Lower leg skin (tissue), 4 donors: ENCODE results near the gene TM4SF18. TPM values are rescaled to one million over a fixed set of nuclear protein-coding genes. Genes with fewer than 3 reads are reported as not detected.
A peak's percentile ranks its signal among the peaks of the same experiment; 100 is the strongest.

Source experiments
- DNase-seq, 2 donors: peaks; one replicate each; pipeline ENCODE4 v3.0.0-alpha.2; 2019; ENCODE audit warnings: low spot score in 2 of 2
- H3K4me3 ChIP-seq: fragments of 200-600 bp; sonication (generic); 2 replicates; pipeline ENCODE4 v1.5.1; 2017; ENCODE audit warnings: mild to moderate bottlenecking, low read depth; ENCODE audit not compliant: poor library complexity, severe bottlenecking
- CTCF ChIP-seq, 3 donors: fragments of 450-650 bp; IDR thresholded peaks; one replicate each; pipeline ENCODE4 v1.5.1; 2016; ENCODE audit warnings: antibody characterized with exemption in 3 of 3, mild to moderate bottlenecking in 3 of 3, moderate library complexity in 2 of 3
- POLR2A ChIP-seq, 2 donors: fragments of 450-650 bp; IDR thresholded peaks; one replicate each; pipeline ENCODE4 v1.6.1; 2016 to 2017; ENCODE audit warnings: antibody characterized with exemption in 2 of 2, mild to moderate bottlenecking in 1 of 2, moderate library complexity in 1 of 2
- WGBS, 2 donors: methylation state at CpG; one replicate each; pipeline ENCODE4 v1.1.5; 2018; 5-methylcytosine and 5-hydroxymethylcytosine counted together
- intact Hi-C: fragments of 100-400 bp; cut with DNase I; formaldehyde crosslinking; loops from one replicate; pipeline ENCODE4 v1.15.0; 2023; ENCODE audit warnings: low total_unique reads
- total RNA-seq, 4 donors: library from RNA; depleted of rRNA; stranded (reverse); fragments of >200 nt; gene quantifications; one replicate each; pipeline ENCODE4 v1.1.0, GENCODE V29; 2016

TM4SF18 gene
- total RNA-seq, 4 donors from 2014 or later, result 1.3 to 4.9 (median 3.0) TPM

DNA sequence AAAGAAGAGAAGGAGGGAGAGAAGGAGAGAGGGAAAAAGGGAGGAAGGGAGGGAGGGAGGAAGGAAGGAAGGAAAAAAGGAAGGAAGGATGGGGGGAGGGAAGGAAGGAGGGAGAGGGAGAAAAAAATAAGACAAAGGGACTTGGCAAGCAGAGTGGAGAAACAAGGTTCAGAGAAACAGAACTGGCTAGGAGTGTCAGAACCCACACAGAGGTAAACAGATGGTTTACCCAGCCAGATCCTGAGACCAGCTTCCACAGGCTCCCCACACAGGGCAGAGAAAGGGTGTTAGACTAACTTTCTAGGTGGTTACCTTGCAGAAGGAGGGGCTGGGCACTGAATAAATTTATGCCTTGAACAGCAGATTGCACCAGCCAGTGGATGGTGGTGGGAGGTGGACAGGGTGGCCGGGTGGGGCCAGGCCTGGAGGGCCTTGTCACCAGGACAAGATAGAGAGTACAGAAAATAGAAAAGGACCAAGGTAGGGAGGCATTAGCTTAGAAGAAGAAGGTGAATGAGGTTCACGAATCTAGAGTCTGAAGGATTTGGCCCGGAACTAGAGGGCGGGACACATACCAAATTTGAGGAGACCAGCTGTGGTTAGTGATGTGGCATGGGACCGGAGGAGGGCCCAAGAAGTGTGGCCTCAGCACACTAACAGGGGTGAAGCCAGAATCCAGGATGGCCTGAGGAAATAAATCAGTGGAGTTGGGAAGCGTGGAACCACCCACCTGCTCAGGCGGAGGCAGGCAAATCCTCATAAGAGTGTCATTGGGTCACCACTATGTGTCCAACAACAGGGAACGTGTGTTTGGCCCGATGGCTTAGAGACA lies 45.3 kb upstream of the TM4SF18 start:
- TF ChIP-seq POLR2A (IDR thresholded peaks at IDR 0.05) (no peak), CTCF (IDR thresholded peaks at IDR 0.05) (no peak)
- 75 to 81% methylated on average over 9 of the region's 9 CpGs for WGBS, 2 donors
- H3K4me3 ChIP-seq, result no peak overlapping the region
- intact Hi-C loops, result no loop called here
- DNase-seq, result no peak

DNA sequence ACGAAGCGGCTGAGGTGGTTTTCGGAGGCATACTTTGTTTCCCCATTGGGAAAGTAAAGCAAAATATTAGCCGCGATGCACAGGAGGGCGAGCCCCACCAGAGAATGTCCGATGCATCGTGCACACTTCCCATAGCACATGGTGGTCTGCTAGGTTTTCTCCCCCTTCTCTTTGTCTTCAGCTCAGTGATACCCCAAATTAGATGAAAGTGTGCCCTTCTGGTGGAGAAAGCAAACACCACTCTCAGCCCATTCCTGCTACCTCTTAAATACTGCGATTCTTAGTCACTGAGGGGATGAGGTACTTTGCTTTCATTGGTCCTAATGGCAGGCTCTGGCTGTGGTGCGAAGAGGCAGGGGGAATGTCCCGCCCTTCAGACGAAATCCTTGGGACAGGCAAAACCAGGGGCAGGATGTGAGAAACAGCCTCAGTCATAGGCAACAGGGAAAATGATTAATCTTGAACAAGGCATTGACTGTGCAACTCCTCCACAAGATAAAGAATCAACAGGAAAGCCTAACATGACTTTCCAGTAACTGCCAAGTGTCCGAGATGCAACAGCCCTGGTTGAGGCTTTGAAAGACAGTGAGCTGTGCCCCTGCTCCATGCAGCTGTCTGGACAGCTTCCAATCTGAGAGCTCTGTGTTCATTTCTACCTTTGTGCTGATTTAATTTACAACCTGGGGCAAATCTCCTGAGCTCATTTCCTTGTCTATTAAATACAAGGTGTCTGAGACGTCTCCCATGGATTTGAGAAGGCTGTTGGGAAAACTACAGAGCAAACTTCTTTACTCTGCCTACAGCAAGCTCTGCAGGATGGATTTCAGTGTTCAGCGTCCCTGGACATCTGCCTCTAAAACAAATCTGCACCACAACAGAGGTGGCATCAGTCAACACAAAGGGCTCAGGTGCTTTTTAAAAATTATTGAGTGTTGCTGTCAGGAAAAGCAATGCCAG lies 44.2 kb upstream of the TM4SF18 start, which contains the start of gene TM4SF1:
TM4SF1 (minus strand) TSS at position 242 of the 957 bp plus-strand sequence; CDS start at position 140, 102 bp downstream.
- DNase-seq, result peak in 1 of 2 donors; percentile 88
- peak within 1 kb of the TSS; percentile 1 for H3K4me3 ChIP-seq
- 51 to 54% methylated on average over 15 of the region's 15 CpGs for WGBS, 2 donors
- peak in 1 of 3 donors; percentile 67 for TF ChIP-seq CTCF (IDR thresholded peaks at IDR 0.05)
- no peak for TF ChIP-seq POLR2A (IDR thresholded peaks at IDR 0.05)
- intact Hi-C loops, result no loop called here

GRCh38 chr3:149376718-149377407 lies 43.4 kb upstream of the TM4SF18 start:
- DNase-seq, result no peak
- WGBS, 2 donors, result 30 to 33% methylated on average over 8 of the region's 8 CpGs
- peak overlapping the region; percentile 1 for H3K4me3 ChIP-seq
- no peak for TF ChIP-seq CTCF (IDR thresholded peaks at IDR 0.05)
- TF ChIP-seq POLR2A (IDR thresholded peaks at IDR 0.05), result no peak
- intact Hi-C loops, result no loop called here

- intact Hi-C loops, result no loop called here
- no peak for DNase-seq
- TF ChIP-seq POLR2A (IDR thresholded peaks at IDR 0.05) (no peak), CTCF (IDR thresholded peaks at IDR 0.05) (no peak)
- no peak overlapping the region for H3K4me3 ChIP-seq
- WGBS, 2 donors, result 62 to 66% methylated on average over 4 of the region's 4 CpGs
Observed at GRCh38 chr3:149375501-149376196, 42.2 kb upstream of the TM4SF18 start.
